NK-92 (cell line): Measurements from ENCODE around the gene WFDC1.

ENCODE experiments used
- DNase-seq: peaks from one replicate; lab custom pipeline; 2025; ENCODE audit not compliant: unreplicated experiment; lab: John Stamatoyannopoulos, UW

WFDC1 gene, protein sequence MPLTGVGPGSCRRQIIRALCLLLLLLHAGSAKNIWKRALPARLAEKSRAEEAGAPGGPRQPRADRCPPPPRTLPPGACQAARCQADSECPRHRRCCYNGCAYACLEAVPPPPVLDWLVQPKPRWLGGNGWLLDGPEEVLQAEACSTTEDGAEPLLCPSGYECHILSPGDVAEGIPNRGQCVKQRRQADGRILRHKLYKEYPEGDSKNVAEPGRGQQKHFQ

DNA sequence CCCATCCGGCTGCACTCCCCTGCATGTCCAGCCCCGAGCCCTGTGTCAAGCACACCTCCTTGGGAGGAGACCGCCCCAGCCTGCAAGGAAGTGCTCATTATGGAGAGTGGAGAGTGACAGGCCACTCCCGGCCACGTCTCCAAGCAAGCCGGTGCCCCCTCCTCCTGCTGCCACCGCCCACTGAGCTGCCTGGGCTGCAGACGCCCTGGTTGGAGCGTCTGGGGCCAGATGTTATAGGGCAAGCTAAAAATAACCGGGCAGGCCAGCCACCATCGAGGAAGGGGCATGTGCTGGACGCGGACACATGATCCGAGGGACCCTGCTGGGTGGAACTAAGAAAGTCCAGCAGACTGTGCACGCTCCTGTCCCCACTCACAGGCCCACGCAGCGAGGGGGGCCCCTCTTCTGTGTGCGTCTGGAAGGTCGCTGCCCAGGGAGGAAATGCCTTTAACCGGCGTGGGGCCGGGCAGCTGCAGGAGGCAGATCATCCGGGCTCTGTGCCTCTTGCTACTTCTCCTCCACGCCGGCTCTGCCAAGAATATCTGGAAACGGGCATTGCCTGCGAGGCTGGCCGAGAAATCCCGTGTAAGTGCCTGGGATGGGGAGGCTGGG is at the start of gene WFDC1:
Gene WFDC1 (plus strand): TSS at position 348 of the 612 bp plus-strand sequence. CDS start 94 bp downstream, at position 442.
- no peak for DNase-seq

DNA sequence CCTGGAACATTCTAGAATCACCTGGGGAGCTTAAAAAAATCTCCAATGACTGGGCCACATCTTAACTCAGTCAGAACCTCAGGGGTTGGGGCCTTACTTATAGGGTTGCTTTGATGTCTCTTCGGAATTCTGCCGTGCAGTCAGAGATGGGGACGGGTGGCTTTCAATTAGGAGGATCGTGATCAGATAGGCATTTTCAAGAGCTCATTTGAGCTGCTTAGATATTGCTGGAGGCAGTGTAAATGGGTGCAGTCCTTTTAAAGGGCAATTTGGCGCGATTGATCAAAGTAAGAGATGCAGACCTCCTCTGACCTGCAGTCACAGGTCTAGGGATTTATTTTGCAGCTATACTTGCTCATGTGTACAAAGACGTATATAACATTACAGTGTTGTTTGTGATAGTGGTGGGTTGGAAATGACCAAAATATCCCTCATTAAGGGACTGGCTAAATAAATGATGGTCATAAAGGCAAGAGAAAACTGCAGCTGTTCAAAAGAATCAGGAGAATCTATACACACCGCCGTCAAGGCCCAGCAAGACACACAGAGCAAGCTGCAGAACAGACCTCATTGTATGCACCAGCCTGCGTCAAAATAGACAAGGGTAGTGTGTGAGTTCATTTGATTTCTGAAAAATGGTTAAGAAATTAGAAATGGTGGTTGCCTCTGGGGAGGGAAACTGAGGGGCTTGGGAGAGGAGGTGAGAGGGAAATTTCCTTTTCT is 48.6 kb upstream of the WFDC1 start:
- DNase-seq, result no peak

DNA sequence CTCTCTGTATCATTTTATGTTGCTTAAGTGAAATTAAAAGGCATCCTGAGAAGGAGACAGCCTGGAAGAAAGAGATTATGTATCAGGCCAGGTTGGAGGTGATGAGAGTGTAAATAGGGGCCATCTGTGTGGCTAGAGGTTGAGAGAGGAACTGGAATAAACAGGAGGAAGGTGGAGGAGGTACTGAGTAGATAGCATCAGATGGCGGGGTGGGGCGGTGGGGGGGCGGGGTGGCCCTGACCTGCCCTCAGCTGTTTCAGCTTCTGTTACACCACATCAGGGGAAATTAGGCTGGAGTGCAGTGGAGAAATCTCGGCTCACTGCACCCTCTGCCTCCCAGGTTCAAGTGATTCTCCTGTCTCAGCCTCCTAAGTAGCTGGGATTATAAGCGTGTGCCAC is 48.0 kb upstream of the WFDC1 start:
- no peak for DNase-seq

DNA sequence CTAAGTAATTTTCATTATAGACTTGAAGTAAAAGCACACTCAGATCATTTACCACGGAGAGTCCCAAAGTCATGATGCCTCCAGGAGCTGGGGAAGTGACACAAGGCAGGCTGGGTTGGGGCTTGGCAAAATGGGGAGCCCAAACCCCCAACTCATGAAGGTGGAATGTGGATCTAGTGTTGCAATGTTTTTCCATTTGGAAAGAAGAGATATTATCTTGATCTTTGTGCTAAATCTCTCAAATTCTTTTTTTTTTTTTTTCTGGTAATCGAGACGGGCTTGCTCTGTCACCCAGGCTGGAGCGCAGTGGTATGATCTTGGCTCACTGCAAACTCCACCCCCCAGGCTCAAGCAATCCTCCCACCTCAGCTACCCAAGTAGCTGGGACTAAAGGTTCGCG is 47.3 kb upstream of the WFDC1 start:
- DNase-seq, result no peak

DNA sequence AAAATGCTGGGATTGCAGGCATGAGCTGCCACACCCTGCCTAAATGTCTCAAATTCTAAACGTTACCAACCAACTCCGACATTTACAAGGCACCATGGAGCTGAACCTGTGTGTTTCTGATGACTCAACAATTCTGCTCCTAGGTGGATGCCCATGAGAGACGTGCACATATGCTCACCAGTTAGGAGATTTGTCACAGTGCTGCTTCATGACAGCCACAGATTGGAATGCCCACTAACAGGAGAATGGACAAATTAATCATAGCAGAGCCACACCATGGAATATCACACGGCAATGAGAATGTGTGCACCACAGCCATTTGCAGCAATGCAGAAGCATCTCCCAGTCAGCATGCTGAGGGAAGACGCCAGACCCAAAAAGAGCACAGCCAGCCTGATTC is 46.8 kb upstream of the WFDC1 start:
- DNase-seq, result no peak

DNA sequence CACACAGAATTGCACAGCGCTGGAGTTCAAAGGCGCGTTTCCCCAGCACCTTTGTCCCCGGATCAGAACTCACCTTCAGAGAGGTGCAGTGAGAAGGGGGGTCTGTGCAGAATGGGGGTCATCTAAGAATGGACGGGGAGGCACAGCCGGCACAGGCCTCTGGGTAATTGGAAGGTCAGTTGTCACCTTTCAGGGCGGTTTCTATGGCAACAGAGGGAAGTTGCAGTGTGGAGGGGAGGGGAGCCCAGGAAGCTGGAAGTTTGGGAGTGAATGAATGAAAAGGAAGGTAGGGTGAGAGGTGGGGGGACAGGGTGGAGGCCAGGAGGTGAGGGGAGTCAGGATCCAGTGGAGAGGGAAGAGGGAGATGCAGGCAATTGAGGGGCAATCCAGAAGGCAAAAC is 42.5 kb upstream of the WFDC1 start:
- DNase-seq, result no peak

DNA sequence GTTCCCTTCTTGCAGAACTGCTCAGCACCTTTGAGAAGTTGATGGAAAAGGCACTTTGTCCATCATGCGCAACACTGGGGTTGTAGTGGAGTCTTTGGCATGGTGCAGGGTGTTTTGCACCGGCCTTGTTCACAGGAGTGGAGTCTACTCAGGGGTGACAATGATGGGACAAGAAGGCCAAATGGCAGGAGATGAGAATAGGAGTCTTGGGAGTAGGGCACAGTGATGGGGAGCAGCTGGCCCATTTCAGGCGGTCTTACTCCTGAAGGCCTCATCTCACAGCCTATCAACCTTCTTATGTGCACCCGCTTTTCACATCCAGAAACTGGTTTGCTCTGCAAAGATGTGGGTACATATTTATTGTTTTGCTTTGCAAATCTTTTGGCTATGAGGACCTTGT is 41.5 kb upstream of the WFDC1 start:
- DNase-seq, result no peak

DNA sequence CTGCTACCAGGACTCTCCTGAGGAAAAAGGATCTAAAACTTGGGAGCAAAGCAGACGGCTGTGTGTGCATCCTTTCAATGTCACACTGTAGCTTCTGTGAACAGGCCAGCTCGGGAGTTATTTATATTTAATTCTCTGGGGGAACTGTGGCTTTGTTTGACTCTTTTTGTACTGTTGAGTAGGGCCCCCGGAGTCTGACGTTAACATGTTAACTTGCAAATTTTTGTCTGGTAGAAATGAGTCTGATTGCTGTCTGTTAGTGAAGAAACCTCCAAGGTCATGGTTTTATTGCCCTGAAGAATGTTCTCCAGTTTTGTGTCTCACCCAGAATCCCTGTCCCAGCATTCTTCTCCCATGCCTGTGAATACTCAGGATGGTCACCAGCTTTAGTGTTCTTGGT is 40.6 kb upstream of the WFDC1 start:
- no peak for DNase-seq

DNA sequence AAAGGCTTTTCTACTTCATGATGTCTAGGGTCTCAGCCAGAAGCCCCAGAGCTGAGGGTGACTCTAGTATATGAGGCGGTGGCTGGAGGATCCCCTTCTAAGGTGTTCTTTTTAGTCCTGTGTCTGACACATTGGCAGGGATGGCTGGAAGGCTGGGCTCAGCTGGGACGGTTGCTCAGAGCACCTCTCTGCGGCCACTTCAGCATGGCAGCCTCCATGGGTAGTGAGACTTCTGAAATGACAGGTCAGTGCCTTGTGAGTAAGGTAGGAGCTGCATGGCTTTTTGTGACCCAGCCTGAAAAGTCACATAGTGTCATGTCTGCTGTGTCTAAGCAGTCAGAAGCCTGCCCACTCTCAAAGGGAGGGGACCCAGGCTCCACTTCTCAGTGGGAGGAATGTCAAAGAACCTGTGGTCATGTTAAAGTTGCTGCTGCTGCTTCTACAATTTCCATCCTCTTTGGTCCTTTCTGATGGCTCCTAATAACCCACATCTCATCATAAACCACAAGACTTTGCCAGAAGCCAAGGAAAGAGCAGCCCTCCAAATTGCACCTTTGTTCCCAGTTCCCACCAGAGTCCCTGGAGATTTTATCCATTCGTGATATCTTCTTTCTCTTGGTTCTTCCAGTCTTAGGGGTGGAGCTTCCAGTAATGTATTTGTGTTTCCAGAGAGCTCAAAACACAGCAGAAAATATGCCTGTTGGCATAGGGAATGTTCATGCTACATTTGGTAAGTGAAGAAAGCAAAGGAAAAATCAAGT is 39.4 kb upstream of the WFDC1 start:
- no peak for DNase-seq

DNA sequence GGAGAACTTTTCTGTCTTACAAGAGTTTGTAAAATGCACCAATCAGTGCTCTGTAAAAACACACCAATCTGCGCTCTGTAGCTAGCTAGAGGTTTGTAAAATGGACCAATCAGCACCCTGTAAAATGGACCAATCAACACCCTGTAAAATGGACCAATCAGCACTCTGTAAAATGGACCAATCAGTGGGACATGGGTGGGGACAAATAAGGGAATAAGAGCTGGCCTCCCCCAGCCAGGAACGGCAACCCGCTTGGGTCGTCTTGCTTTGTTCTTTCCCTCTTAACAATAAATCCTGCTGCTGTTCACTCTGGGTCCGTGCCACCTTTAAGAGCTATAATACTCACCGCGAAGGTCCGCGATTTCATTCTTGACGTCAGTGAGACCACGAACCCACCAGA is 36.4 kb upstream of the WFDC1 start:
- DNase-seq, result no peak

DNA sequence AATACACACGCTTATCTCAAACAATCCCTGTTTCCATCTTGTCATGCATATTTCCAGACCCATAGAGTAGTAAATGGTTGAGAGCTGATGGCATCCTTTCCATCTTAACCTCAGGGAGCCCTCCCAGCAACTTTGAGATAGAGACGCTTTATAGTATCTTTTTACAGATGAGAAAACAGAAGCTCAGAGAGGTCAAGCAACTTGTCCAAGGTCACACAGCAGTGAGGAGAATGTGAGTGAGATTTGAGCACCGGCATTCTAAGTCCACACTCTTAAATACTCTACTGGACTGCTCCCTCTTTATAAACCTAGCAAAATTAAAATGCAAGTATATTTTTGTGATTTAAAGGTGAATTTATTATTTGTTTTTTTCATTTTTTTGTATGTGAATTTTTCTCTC is 35.0 kb upstream of the WFDC1 start:
- DNase-seq, result no peak

DNA sequence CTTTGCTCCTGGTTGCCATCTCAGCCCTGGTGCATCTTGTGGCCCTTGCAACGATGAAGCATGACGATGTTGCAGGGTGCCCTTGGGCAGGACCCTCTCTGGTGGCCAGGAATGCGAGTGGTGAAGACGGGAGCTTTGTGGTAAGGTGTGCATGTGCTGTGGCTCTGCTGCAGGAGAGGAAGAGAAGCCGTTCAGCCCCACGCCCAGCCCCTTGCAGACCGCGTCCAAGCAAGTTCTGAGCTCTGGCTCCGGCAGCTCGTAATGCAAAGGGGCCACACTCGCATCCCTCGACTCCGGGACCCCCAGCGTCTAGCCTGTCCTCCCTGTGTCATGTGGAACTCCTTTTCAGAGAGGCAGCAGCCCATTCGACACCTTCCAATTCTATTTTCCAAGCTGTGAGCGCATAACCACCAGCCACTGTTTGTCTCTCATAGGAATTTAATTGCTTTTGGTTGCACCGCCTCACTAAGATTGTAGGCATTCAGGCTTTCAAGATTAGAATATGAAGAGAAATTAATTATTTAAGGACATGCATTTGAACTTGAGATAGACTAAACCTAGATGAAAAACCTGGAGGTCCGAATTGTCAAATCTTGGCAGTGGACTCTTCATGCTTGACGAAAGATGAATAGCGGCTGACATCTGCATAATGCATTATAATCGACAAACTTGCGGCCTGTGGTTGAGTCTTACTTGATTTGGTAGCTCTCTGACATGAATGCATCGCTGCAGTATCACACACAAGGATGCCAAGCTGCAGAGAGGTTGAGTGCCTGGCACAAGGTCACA is 33.7 kb upstream of the WFDC1 start:
- no peak for DNase-seq

DNA sequence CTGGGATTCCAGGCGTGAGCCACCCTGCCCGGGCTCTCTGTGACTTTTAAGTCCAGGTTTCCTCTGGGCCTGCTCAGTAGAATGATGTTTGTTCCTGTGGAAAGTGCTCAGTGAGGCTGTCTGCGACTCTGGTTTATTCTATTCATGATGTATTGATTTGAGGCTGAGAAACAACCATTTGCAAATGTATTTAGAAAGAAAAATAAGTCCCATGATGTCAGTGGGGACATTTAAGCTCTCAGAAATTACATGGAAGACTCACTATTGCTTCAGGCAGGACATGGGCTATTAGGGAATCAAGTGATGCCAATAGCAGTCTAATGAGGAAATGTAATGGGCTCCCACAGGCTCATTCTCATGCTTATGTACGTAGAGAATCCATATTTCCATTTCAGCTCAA is 32.6 kb upstream of the WFDC1 start:
- DNase-seq, result no peak

DNA sequence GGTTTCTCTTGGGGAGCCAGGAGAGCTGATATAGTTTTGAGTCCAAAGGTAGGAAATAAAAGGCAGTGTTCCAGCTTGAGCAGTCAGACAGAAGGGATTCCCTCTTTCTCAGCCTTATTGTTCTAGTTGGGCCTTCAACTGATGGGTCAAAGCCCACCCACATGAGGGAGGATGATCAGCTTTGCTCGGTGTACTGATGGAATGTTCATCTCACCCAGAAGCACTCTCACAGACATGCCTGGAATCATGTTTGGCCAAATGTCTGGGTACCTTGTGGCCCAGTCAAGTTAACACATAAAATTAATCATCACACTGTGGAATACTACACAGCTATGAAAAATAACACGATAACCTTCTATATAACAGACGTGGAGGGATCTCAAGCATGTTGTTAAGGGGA is 31.7 kb upstream of the WFDC1 start:
- no peak for DNase-seq

DNA sequence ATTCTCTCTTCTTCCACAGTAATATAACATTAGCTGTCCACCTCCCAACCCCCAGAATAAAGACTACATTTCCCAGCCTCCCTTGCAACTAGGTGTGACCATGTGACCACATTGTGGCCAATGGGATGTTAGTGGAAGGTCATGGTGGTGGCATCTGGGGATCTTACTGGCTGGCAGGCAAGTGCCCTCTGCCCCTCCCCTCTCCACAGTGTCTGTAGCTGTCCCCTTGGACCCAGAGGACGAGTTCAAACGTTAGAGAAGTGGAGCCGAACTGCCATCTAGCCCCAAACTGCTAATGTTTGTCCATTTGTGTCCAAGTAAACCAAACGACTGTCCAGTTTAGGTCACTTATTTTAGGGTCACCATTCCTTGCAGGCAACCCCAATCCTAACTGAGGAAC is 28.2 kb upstream of the WFDC1 start:
- DNase-seq, result no peak

DNA sequence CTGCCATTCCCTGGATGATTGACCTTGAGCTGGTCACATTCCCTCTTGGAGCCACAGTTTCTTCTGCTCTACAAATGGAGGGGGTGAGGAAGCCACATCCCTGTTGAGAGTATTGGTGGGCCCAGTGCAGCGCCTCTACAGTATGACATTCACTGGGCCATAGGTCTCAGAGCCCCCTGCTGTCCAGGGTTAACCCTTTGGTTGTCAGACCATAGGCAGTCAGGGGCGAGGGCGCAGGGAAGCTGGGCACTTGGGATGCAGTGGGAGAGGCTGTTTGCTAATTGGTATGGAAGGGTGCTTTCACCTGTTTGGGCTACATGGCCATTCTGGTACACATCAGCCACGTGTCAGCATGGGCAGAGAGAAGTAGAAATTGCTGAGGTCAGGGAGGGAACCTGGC is 27.3 kb upstream of the WFDC1 start:
- no peak for DNase-seq

DNA sequence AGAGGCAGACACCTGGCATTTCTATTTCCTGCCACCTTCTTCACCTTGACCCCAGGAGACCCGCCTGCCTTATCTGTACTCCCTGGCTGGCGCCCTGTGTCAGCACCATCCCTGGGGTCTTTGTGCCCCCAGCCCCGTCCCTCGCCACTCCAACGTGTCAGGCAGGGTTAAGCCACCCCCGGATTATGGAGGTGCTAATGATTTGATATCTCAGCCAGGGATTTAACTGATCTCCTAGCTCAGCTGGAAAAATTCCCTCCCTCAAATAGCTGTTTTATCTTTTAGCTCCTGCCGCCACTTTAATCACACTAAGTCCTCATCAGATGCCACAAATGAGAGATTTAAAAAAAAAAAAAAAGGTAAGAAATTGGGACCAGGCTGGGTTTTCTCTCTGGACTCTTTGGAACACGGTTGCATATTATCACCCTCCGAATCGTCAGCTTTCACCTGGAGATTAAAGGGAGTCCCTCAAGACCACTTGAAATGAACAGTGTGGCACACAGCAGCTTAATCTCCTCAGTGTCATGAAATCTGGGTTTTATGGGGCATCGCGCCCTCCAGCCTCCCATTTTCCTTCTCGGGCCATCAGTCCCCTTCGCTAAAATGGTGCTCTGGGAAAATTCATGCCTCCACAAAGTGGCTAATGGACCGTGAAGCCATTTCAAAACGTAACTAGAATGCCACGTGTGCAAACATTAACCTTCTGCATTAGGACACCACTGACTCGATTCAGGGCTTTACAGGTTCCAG is 26.2 kb upstream of the WFDC1 start:
- no peak for DNase-seq

DNA sequence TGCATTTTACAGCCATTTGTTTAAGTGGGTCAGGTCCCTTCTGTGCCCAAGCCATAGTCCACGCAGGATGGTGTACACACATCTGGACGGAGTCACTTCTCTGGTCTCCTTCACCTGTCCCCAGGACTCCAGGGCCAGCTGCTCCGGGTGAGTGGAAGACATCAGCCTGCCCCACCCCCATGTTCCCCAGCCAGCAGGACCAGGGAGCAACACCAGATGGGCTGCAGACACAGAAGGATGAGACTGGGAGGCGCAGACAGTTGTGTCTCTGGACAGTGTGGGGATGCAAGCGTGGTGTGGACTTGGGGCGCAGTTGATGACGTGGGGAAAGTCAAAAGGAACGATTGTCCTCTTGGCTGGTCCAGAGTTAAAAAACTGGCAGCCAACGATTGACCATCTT is 24.6 kb upstream of the WFDC1 start:
- no peak for DNase-seq

DNA sequence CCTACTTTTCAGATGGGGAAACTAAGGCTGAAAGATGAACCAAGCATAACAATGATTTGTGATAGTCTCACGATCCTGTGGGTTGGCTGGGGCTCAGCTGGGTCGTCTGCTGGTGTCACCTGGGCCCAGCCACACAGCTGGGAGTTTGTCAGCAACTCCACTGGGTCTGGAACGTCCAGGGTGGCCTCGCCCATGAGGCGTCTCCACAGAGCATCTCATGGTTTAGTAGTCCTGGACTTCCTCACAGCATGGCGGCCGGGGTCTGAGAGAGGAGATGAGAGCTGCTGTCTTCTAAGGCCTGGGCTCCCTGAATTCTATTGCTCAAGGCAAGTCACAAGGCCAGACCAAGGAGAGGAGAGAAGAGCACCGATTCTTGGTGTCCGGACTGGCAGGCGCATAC is 24.1 kb upstream of the WFDC1 start:
- no peak for DNase-seq

DNA sequence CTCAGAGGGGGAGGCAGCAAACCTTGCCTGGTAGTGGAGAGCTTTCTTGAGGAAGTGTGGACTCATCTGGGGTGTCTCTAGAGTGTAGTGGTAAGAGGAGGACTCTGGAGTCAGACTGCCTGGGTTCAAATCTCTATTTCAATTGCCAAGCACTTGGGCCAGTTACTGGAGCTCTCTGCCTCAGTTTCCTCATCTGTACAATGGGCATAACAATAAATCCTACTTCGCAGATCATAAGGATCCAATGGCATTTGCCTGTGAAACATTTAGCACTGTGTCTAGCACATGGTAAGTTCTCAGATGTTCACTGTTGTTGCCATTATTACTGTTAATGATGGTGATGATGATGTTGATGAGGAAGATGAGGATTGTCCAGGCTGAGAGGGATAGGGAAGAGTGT is 23.6 kb upstream of the WFDC1 start:
- DNase-seq, result no peak
